ENCODE data around the gene THAP3. TPM values are rescaled to one million over a fixed set of nuclear protein-coding genes. Genes with fewer than 3 reads are reported as not detected.
"Not testable (repeated sequence)": the region's sequence is repeated elsewhere in the genome, so short reads cannot be mapped to it uniquely, and the experiment has no call there.

THAP3 gene
- total RNA-seq, 2 donors from 2014 or later: 37.6 to 42.1 TPM

DNA sequence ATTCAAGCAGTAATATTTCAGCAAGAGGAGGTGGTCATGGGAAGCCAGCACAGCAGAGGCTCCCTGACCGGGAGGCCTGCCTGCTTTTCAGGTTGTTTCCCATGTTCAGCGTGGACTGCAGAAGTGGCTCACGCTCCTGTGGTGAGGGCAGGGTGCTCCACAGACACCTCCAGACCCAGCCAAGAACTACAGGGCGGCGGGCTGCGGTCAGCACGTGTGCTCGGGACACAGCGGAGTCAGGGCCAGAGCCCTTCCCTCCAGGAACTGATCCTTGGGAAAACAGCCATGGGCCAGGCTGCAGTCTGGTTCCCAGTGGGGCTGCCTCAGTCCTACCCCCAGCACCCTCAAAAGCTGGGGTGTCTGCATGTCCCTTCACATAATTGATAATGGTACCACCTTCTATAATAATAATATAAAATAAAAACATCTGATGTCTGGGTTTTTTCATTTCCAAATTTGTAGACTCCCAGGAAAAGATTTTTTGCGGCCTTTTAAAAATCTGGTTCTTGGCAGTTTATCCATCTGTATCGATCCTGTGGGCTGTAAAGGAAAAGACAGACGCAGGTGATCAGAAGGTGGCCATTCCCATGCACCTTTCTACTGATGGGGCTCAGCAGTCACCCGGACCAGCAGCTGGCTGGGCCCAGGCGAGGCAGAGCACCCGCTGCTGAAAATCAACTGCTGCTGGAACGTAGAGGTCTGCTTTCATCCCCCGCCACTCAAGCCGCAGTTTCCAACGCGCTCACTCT lies 10.7 kb downstream of the THAP3 start:
- 87% methylated on average over 20 of the region's 20 CpGs for WGBS
- intact Hi-C loops (cut with DNase I): loop anchor here (2.0 kb wide), 1 partner anchor 81 kb away; the partner anchor contains the start of genes NOL9 and TAS1R1
- TF ChIP-seq POLR2AphosphoS5 (IDR thresholded peaks at IDR 0.05) (no peak), POLR2A (IDR thresholded peaks at IDR 0.05) (no peak)
- TF ChIP-seq, protein P1, sequence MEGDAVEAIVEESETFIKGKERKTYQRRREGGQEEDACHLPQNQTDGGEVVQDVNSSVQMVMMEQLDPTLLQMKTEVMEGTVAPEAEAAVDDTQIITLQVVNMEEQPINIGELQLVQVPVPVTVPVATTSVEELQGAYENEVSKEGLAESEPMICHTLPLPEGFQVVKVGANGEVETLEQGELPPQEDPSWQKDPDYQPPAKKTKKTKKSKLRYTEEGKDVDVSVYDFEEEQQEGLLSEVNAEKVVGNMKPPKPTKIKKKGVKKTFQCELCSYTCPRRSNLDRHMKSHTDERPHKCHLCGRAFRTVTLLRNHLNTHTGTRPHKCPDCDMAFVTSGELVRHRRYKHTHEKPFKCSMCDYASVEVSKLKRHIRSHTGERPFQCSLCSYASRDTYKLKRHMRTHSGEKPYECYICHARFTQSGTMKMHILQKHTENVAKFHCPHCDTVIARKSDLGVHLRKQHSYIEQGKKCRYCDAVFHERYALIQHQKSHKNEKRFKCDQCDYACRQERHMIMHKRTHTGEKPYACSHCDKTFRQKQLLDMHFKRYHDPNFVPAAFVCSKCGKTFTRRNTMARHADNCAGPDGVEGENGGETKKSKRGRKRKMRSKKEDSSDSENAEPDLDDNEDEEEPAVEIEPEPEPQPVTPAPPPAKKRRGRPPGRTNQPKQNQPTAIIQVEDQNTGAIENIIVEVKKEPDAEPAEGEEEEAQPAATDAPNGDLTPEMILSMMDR (IDR thresholded peaks at IDR 0.05): no peak
- DNase-seq (ENCODE audit: low spot score): no peak
- no peaks in the 10 kb centered on the region for H3K27me3 ChIP-seq (replicated peaks; ENCODE audit: insufficient read depth)
- H3K4me1 ChIP-seq (replicated peaks): no peaks in the 10 kb centered on the region
- H3K36me3 ChIP-seq: peaks cover 0 to 3% of the 10 kb centered on the region in 2 donors
- H3K4me3 ChIP-seq: no peak overlapping the region
- no peak overlapping the region for H3K27ac ChIP-seq
- H3K9me3 ChIP-seq: no peaks in the 10 kb centered on the region

GRCh38 chr1:6635910-6636760 lies 11.5 kb downstream of the THAP3 start:
- WGBS: 74% methylated on average over 16 of the region's 16 CpGs
- no peak overlapping the region for H3K27ac ChIP-seq

GRCh38 chr1:6636778-6637177 lies 12.1 kb downstream of the THAP3 start:
- H3K4me3 ChIP-seq; DNase-seq (ENCODE audit: low spot score); intact Hi-C loops (cut with DNase I); H3K36me3 ChIP-seq; H3K27ac ChIP-seq; H3K9me3 ChIP-seq; H3K27me3 ChIP-seq (replicated peaks; ENCODE audit: insufficient read depth); H3K4me1 ChIP-seq (replicated peaks): not testable (repeated sequence)
- WGBS: 95% methylated on average over 6 of the region's 6 CpGs

More at GRCh38 chr1:6635910-6636760, 11.5 kb downstream of the THAP3 start:
- no peak for DNase-seq (ENCODE audit: low spot score)
- peaks cover 0 to 3% of the 10 kb centered on the region in 2 donors for H3K36me3 ChIP-seq
- no peaks in the 10 kb centered on the region for H3K27me3 ChIP-seq (replicated peaks; ENCODE audit: insufficient read depth)
- no peaks in the 10 kb centered on the region for H3K4me1 ChIP-seq (replicated peaks)
- H3K9me3 ChIP-seq: no peaks in the 10 kb centered on the region
- no peak for TF ChIP-seq POLR2AphosphoS5 (IDR thresholded peaks at IDR 0.05)
- no peak for TF ChIP-seq POLR2A (IDR thresholded peaks at IDR 0.05)
- TF ChIP-seq, protein P1 (IDR thresholded peaks at IDR 0.05): no peak
- no peak overlapping the region for H3K4me3 ChIP-seq
- intact Hi-C loops (cut with DNase I): loop anchor here (2.0 kb wide), 1 partner anchor 81 kb away; the partner anchor contains the start of genes NOL9 and TAS1R1

DNA sequence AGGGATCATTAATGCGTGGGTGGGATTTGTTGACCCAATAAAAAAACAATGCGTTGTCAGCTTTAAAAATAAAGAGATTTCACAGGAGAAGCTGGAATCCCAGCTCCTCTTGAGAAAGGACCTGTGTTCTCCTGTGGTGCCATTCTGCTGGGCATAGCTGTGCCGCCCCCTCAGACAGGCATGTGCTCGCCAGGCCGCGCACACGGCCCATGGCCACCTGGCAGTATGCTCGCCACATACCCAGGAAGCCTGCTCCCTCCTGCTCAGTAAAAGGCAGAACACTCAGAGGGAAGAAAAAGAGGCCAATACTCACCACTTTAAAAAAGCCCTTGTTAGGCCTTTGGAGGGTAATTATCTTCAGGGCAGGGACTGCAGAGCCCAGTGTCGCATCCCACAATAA lies 13.1 kb downstream of the THAP3 start:
- no peak overlapping the region for H3K4me3 ChIP-seq
- H3K27ac ChIP-seq: no peak overlapping the region
- WGBS: 75% methylated on average over 9 of the region's 9 CpGs
- intact Hi-C loops (cut with DNase I): no loop called here
- H3K27me3 ChIP-seq (replicated peaks; ENCODE audit: insufficient read depth): no peaks in the 10 kb centered on the region
- TF ChIP-seq POLR2AphosphoS5 (IDR thresholded peaks at IDR 0.05) (no peak), POLR2A (IDR thresholded peaks at IDR 0.05) (no peak)
- TF ChIP-seq, protein P1 (IDR thresholded peaks at IDR 0.05): no peak
- DNase-seq (ENCODE audit: low spot score): no peak
- no peaks in the 10 kb centered on the region for H3K4me1 ChIP-seq (replicated peaks)
- H3K36me3 ChIP-seq: peaks cover 0 to 3% of the 10 kb centered on the region in 2 donors
- H3K9me3 ChIP-seq: no peaks in the 10 kb centered on the region

- peaks cover 0 to 3% of the 10 kb centered on the region in 2 donors for H3K36me3 ChIP-seq
- TF ChIP-seq, protein P1 (IDR thresholded peaks at IDR 0.05): no peak
- TF ChIP-seq POLR2A (IDR thresholded peaks at IDR 0.05) (no peak), POLR2AphosphoS5 (IDR thresholded peaks at IDR 0.05) (peak; percentile 69)
- no peaks in the 10 kb centered on the region for H3K9me3 ChIP-seq
- intact Hi-C loops (cut with DNase I): no loop called here
- no peaks in the 10 kb centered on the region for H3K27me3 ChIP-seq (replicated peaks; ENCODE audit: insufficient read depth)
- DNase-seq (ENCODE audit: low spot score): peak; percentile 70
- H3K4me3 ChIP-seq: no peak overlapping the region
- H3K27ac ChIP-seq: no peak overlapping the region
- no peaks in the 10 kb centered on the region for H3K4me1 ChIP-seq (replicated peaks)
- 39% methylated on average over 18 of the region's 18 CpGs for WGBS
Observed at GRCh38 chr1:6638226-6638625, 13.6 kb downstream of the THAP3 start.

DNA sequence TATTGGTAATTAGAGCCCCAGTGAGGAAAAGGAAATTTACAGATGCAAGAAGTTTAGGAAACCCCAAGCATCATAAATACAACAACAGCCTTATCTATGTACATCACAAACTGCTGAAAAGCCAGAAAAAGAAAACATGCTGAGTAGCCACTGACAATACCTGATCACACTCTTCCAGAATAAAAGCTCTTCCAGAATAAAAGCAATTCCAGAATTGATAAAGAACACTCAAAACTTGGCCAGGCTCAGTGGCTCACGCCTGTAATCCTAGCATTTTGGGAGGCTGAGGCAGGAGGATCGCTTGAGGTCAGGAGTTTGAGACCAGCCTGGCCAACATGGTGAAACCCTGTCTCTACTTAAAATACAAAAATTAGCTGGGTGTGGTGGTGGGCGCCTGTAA lies 16.2 kb downstream of the THAP3 start:
- H3K4me3 ChIP-seq; DNase-seq (ENCODE audit: low spot score); H3K36me3 ChIP-seq; H3K4me1 ChIP-seq (replicated peaks); H3K27ac ChIP-seq; H3K9me3 ChIP-seq; H3K27me3 ChIP-seq (replicated peaks; ENCODE audit: insufficient read depth): not testable (repeated sequence)
- WGBS: 93% methylated on average over 3 of the region's 3 CpGs
- intact Hi-C loops (cut with DNase I): loop anchor here (5.0 kb wide), 1 partner anchor 69 kb away; no protein-coding TSS in a partner anchor

Data from prostate gland (tissue), 2 donors.